Measurements from ENCODE around the gene CYP4F11. TPM values are rescaled to one million over a fixed set of nuclear protein-coding genes. Genes with fewer than 3 reads are reported as not detected.

Gene CYP4F11
- total and polyA plus RNA-seq, 2 donors (not counting 3 experiments of a cell fraction or from before 2014, with no cell fraction given), result not detected

DNA sequence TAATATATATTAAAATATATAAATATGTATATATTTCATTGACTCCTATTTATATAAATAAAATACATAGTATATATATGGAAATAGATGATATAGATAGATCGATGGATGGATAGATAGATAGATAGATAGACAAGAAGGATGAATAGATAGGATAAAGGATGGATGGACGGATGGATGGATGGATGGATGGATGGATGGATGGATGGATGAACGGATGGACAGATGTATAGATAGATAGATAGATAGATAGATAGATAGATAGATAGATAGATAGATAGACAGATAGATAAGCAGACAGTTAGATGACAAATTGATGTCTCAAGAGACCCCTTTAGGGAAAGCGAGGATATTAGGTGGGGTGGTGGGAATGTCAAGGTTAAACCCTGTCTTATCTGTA is 15.1 kb downstream of the CYP4F11 start:
- no peaks in the 10 kb centered on the region for H3K27me3 ChIP-seq (ENCODE audit: control insufficient read depth in 2 of 2, insufficient read depth in 2 of 2, low read length in 2 of 2)
- TF ChIP-seq, protein P1, sequence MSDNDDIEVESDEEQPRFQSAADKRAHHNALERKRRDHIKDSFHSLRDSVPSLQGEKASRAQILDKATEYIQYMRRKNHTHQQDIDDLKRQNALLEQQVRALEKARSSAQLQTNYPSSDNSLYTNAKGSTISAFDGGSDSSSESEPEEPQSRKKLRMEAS (IDR thresholded peaks at IDR 0.05; ENCODE audit: insufficient read depth, insufficient read length), result no peak
- TF ChIP-seq, protein P2, sequence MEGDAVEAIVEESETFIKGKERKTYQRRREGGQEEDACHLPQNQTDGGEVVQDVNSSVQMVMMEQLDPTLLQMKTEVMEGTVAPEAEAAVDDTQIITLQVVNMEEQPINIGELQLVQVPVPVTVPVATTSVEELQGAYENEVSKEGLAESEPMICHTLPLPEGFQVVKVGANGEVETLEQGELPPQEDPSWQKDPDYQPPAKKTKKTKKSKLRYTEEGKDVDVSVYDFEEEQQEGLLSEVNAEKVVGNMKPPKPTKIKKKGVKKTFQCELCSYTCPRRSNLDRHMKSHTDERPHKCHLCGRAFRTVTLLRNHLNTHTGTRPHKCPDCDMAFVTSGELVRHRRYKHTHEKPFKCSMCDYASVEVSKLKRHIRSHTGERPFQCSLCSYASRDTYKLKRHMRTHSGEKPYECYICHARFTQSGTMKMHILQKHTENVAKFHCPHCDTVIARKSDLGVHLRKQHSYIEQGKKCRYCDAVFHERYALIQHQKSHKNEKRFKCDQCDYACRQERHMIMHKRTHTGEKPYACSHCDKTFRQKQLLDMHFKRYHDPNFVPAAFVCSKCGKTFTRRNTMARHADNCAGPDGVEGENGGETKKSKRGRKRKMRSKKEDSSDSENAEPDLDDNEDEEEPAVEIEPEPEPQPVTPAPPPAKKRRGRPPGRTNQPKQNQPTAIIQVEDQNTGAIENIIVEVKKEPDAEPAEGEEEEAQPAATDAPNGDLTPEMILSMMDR (IDR thresholded peaks at IDR 0.05; ENCODE audit: extremely low read depth in 1 of 2, insufficient read depth in 1 of 2, low read depth in 1 of 2, low read length in 2 of 2), result no peak
- TF ChIP-seq JUN (IDR thresholded peaks at IDR 0.05; ENCODE audit: borderline replicate concordance, insufficient read depth, insufficient read length, low read depth), result no peak
- no peak for TF ChIP-seq POLR2AphosphoS5 (IDR thresholded peaks at IDR 0.05; ENCODE audit: insufficient read depth, low read depth, low read length)
- TF ChIP-seq EZH2 (IDR thresholded peaks at IDR 0.05; ENCODE audit: borderline replicate concordance, low read depth, low read length, severe bottlenecking), result no peak
- TF ChIP-seq FOS (IDR thresholded peaks at IDR 0.05; ENCODE audit: borderline replicate concordance, insufficient read depth, low read length), result no peak
- no peak for TF ChIP-seq MYC (IDR thresholded peaks at IDR 0.05; ENCODE audit: low read depth, low read length)
- no peak for TF ChIP-seq POLR2A (IDR thresholded peaks at IDR 0.05; ENCODE audit: low read depth, low read length)
- TF ChIP-seq GATA2 (IDR thresholded peaks at IDR 0.05; ENCODE audit: insufficient read depth, insufficient read length, low read depth, low read length), result no peak
- no TSS peak for BruUV-seq (replicated peaks)
- no peak overlapping the region for H3K4me2 ChIP-seq (ENCODE audit: insufficient read depth, low read length)
- no peak overlapping the region for H3K4me3 ChIP-seq (replicated peaks in 1 of 3; ENCODE audit: insufficient read depth in 1 of 3, low read depth in 1 of 3, low read length in 3 of 3)
- ChIA-PET POLR2A (no interaction called here), CTCF (no interaction called here)
- dilution Hi-C loops (cut with MboI; ENCODE audit: extremely low pct_ligation_motif_present, low sequenced_read_pairs), result no loop called here
- no peaks in the 10 kb centered on the region for H3K79me2 ChIP-seq (ENCODE audit: control insufficient read depth, insufficient read depth, low read length)
- DNase-seq (ENCODE audit: low read depth, low spot score) (no peak), FAIRE-seq (no peak)
- no peaks in the 10 kb centered on the region for H3K9me3 ChIP-seq (replicated peaks; ENCODE audit: control insufficient read depth, insufficient read depth, low read length)
- no peak overlapping the region for H2AFZ ChIP-seq (ENCODE audit: low read depth, low read length)
- no peak overlapping the region for H3K27ac ChIP-seq (ENCODE audit: insufficient read depth, low read depth, low read length)
- H3K36me3 ChIP-seq (ENCODE audit: control insufficient read depth in 2 of 2, extremely low read depth in 1 of 2, insufficient read depth in 2 of 2, low read length in 2 of 2), result no peaks in the 10 kb centered on the region
- no peaks in the 10 kb centered on the region for H4K20me1 ChIP-seq (replicated peaks; ENCODE audit: control insufficient read depth, extremely low read depth, insufficient read depth, low read length)
- H3K9ac ChIP-seq (replicated peaks; ENCODE audit: extremely low read depth, insufficient read depth, low read length), result no peak overlapping the region
- intact Hi-C loops (cut with micrococcal nuclease), result no loop called here
- H3K9me1 ChIP-seq (replicated peaks; ENCODE audit: control insufficient read depth, extremely low read depth, insufficient read depth, low read length), result no peaks in the 10 kb centered on the region
- no peaks in the 10 kb centered on the region for H3K4me1 ChIP-seq (ENCODE audit: control insufficient read depth, extremely low read depth, insufficient read depth, low read length)

Measured in endothelial cell of umbilical vein (primary cell).